Measurements from ENCODE around the gene KIAA0513. TPM values are rescaled to one million over a fixed set of nuclear protein-coding genes. Genes with fewer than 3 reads are reported as not detected.

Gene KIAA0513
- total RNA-seq, 1 experiment from 2014 or later = 12.4 TPM

DNA sequence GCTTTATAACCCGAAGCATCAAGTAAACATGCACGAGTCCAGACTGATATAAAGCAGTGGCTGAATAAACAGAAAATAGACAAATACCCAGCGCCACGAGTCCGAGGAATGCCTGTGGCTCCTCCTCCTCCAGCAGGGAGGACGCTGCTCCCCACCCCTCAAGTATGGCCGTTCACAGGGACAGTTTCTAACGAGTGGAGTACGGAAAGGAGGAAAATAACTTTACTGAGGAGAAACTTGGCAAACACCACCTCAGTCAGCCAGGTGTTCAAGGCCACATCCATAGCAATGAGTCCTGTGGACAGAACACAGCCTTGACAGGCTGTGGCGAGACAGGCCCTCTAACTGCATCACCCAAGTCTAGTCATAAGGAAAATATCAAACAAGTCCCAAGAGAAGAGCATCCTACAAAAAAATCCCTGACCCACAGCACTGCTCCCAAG is 25.5 kb upstream of the KIAA0513 start:
- H3K27ac Mint-ChIP-seq (ENCODE audit: unreplicated experiment) = peak overlapping the region; percentile 94
- H3K36me3 Mint-ChIP-seq (ENCODE audit: insufficient read depth, unreplicated experiment) = peaks cover 64% of the 10 kb centered on the region
- no peaks in the 10 kb centered on the region for H3K9me3 Mint-ChIP-seq (ENCODE audit: low read depth, unreplicated experiment)
- DNase-seq = no peak
- peak overlapping the region; percentile 63 for H3K4me3 Mint-ChIP-seq (ENCODE audit: low read depth, unreplicated experiment)
- CTCF ChIA-PET = no interaction called here
- BruUV-seq (replicated peaks) = no TSS peak
- H3K27me3 Mint-ChIP-seq (ENCODE audit: unreplicated experiment) = no peaks in the 10 kb centered on the region
- peaks cover 84% of the 10 kb centered on the region for H3K4me1 Mint-ChIP-seq (ENCODE audit: low read depth, unreplicated experiment)
- intact Hi-C loops (cut with micrococcal nuclease; ENCODE audit: unreplicated experiment) = no loop called here
- TF ChIP-seq CTCF (IDR thresholded peaks at IDR 0.05; ENCODE audit: unreplicated experiment) = no peak

DNA sequence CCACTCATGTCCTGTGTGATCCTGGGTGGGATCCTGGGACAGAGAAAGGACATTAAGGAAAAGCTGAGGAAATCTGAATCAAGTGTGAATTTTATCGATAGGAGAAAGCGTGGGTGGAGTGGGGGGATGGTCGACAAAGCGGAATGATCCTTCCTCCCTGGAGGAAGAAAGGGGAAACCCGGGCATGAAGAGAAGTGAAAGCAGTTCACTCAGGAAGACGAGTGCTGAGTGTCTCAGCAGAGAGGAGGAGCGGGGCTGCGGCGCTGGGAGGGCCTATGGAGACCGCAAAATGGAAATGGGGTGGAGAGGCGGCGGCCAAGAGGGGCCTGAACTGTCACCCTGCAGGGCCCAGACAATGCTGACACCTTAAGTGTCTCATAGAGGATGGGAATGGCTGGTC is 25.0 kb upstream of the KIAA0513 start:
- no TSS peak for BruUV-seq (replicated peaks)
- Mint-ChIP-seq H3K27ac (ENCODE audit: unreplicated experiment) (peak overlapping the region; percentile 94), H3K27me3 (ENCODE audit: unreplicated experiment) (no peaks in the 10 kb centered on the region), H3K36me3 (ENCODE audit: insufficient read depth, unreplicated experiment) (peaks cover 62% of the 10 kb centered on the region), H3K4me3 (ENCODE audit: low read depth, unreplicated experiment) (peak overlapping the region; percentile 63), H3K4me1 (ENCODE audit: low read depth, unreplicated experiment) (peaks cover 88% of the 10 kb centered on the region), H3K9me3 (ENCODE audit: low read depth, unreplicated experiment) (no peaks in the 10 kb centered on the region)
- CTCF ChIA-PET = no interaction called here
- no peak for TF ChIP-seq CTCF (IDR thresholded peaks at IDR 0.05; ENCODE audit: unreplicated experiment)
- no peak for DNase-seq
- intact Hi-C loops (cut with micrococcal nuclease; ENCODE audit: unreplicated experiment) = no loop called here

GRCh38 chr16:85003076-85003475 is 24.5 kb upstream of the KIAA0513 start:
- no peaks in the 10 kb centered on the region for H3K9me3 Mint-ChIP-seq (ENCODE audit: low read depth, unreplicated experiment)

DNA sequence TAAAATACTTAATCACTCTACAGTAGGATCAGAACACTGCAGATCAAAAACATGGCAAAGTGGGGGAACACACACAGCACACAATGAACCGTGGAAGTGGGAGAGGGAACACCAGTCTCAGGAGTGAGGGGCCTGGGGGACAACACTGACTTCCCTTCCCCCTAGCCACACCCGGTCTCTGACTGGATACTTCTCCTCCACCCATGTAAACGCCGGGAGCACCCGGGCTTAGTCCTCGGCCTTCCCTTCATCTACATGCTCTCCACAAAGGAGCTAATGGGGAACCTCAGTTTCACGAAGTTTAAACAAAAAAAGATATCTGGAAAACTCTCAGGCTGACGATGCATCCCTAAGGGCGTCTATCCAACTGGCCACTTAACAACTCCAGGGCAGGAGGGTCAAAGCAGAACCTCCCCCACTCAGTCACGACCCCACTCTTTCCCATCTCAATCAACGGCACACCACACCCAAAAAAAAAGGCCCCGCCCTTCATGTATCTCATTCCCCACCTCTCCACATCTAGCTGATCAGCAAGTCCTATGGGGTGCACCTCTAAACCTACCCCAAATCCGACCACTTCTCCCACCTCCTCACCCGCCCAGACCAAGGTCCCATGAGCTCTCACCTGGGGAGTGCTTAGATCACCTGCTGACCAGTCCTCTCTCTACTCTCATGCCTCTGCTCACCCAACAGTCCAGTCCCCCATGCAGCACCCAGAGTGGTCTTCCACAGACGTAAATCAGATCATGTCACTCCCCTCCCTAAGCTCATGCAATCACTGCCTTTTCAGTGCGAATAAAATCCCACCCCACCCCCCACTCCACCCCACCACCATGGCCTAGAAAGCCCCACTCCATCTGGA is 23.6 kb upstream of the KIAA0513 start:
- peak overlapping the region; percentile 94 for H3K27ac Mint-ChIP-seq (ENCODE audit: unreplicated experiment)
- no peaks in the 10 kb centered on the region for H3K9me3 Mint-ChIP-seq (ENCODE audit: low read depth, unreplicated experiment)
- H3K4me1 Mint-ChIP-seq (ENCODE audit: low read depth, unreplicated experiment) = peaks cover 83% of the 10 kb centered on the region
- peaks cover 49% of the 10 kb centered on the region for H3K36me3 Mint-ChIP-seq (ENCODE audit: insufficient read depth, unreplicated experiment)
- intact Hi-C loops (cut with micrococcal nuclease; ENCODE audit: unreplicated experiment) = no loop called here
- DNase-seq = no peak
- TF ChIP-seq CTCF (IDR thresholded peaks at IDR 0.05; ENCODE audit: unreplicated experiment) = no peak
- no peaks in the 10 kb centered on the region for H3K27me3 Mint-ChIP-seq (ENCODE audit: unreplicated experiment)
- no TSS peak for BruUV-seq (replicated peaks)
- peak overlapping the region; percentile 63 for H3K4me3 Mint-ChIP-seq (ENCODE audit: low read depth, unreplicated experiment)
- CTCF ChIA-PET = interaction anchor here (0.6 to 1.9 kb wide), 7 partner anchors 9 to 274 kb away, joined by 3 to 8 read pairs (median 3); no protein-coding TSS in a partner anchor

More at GRCh38 chr16:85003076-85003475, 24.5 kb upstream of the KIAA0513 start:
- intact Hi-C loops (cut with micrococcal nuclease; ENCODE audit: unreplicated experiment) = no loop called here
- Mint-ChIP-seq H3K27ac (ENCODE audit: unreplicated experiment) (peak overlapping the region; percentile 94), H3K27me3 (ENCODE audit: unreplicated experiment) (no peaks in the 10 kb centered on the region), H3K36me3 (ENCODE audit: insufficient read depth, unreplicated experiment) (peaks cover 57% of the 10 kb centered on the region), H3K4me1 (ENCODE audit: low read depth, unreplicated experiment) (peaks cover 92% of the 10 kb centered on the region), H3K4me3 (ENCODE audit: low read depth, unreplicated experiment) (peak overlapping the region; percentile 63)
- BruUV-seq (replicated peaks) = no TSS peak
- no peak for DNase-seq
- TF ChIP-seq CTCF (IDR thresholded peaks at IDR 0.05; ENCODE audit: unreplicated experiment) = no peak
- CTCF ChIA-PET = interaction anchor here (0.6 to 0.7 kb wide), 2 partner anchors 8 to 83 kb away, joined by 3 read pairs; no protein-coding TSS in a partner anchor

Measured in Calu3 (cell line).